Measurements from ENCODE around the gene SPEM2.

GRCh38 chr17:7439462-7440112 lies 14.2 kb downstream of the SPEM2 start, which contains the start of gene FGF11:
- TF ChIP-seq EZH2 (IDR thresholded peaks at IDR 0.05; ENCODE audit: low read length, unreplicated experiment) (no peak), CTCF (conservative IDR thresholded peaks at IDR 0.05; ENCODE audit: low read depth, low read length) (no peak)
